Colonic mucosa (tissue), 4 donors: ENCODE results near the gene NVL. TPM values are rescaled to one million over a fixed set of nuclear protein-coding genes. Genes with fewer than 3 reads are reported as not detected.

Source experiments
- DNase-seq: peaks from one replicate; pipeline ENCODE4 v3.0.0-alpha.2; 2020
- H3K27ac ChIP-seq: fragments of 200-600 bp; one replicate; pipeline ENCODE4 v1.8.0; 2021
- H3K27me3 ChIP-seq: fragments of 200-600 bp; one replicate; pipeline ENCODE4 v1.8.0; 2021
- H3K36me3 ChIP-seq: fragments of 200-600 bp; one replicate; pipeline ENCODE4 v1.8.0; 2021
- H3K4me1 ChIP-seq: fragments of 200-600 bp; one replicate; pipeline ENCODE4 v1.8.0; 2021; ENCODE audit warnings: mild to moderate bottlenecking
- H3K4me3 ChIP-seq: fragments of 200-600 bp; one replicate; pipeline ENCODE4 v1.8.0; 2021
- H3K9ac ChIP-seq, 2 donors: one replicate each; pipeline ENCODE4 v1.7.0; 2013; ENCODE audit warnings: control low read depth in 2 of 2, low read depth in 2 of 2, low read length in 2 of 2
- H3K9me3 ChIP-seq: fragments of 200-600 bp; one replicate; pipeline ENCODE4 v1.8.0; 2021
- intact Hi-C: fragments of 100-400 bp; cut with DNase I; formaldehyde crosslinking; loops from one replicate; pipeline ENCODE4 v1.14.1; 2022
- total RNA-seq, 2 donors: library from RNA; stranded (reverse); fragmentation: NEBNext Ultra II Directional in 1 of 2; extraction: Animal tissue kit (Norgen Biotek cat#: 25700) in 1 of 2; gene quantifications; one replicate each; pipeline ENCODE4 v1.2.1, GENCODE V29; 2021
- TF ChIP-seq, protein P1 (sequence below): fragments of 200-600 bp; IDR thresholded peaks from one replicate; pipeline ENCODE4 v1.8.0; 2022; ENCODE audit warnings: antibody characterized with exemption, mild to moderate bottlenecking
- donor health status: healthy.
- donor health status: DM: no; HTN: no; CAD: no.
- donor health status: DM: no; HTN: no; CAD: no.

NVL gene
- total RNA-seq, 2 donors from 2014 or later = 39.4 to 51.5 TPM

GRCh38 chr1:224219612-224220059 is 110.3 kb downstream of the NVL start:
- H3K4me3 ChIP-seq = no peak overlapping the region
- intact Hi-C loops = no loop called here
- DNase-seq = no peak
- H3K9me3 ChIP-seq = no peaks in the 10 kb centered on the region
- TF ChIP-seq, protein P1, sequence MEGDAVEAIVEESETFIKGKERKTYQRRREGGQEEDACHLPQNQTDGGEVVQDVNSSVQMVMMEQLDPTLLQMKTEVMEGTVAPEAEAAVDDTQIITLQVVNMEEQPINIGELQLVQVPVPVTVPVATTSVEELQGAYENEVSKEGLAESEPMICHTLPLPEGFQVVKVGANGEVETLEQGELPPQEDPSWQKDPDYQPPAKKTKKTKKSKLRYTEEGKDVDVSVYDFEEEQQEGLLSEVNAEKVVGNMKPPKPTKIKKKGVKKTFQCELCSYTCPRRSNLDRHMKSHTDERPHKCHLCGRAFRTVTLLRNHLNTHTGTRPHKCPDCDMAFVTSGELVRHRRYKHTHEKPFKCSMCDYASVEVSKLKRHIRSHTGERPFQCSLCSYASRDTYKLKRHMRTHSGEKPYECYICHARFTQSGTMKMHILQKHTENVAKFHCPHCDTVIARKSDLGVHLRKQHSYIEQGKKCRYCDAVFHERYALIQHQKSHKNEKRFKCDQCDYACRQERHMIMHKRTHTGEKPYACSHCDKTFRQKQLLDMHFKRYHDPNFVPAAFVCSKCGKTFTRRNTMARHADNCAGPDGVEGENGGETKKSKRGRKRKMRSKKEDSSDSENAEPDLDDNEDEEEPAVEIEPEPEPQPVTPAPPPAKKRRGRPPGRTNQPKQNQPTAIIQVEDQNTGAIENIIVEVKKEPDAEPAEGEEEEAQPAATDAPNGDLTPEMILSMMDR = no peak
- no peaks in the 10 kb centered on the region for H3K27me3 ChIP-seq
- H3K9ac ChIP-seq = no peak overlapping the region
- H3K27ac ChIP-seq = no peak overlapping the region
- no peaks in the 10 kb centered on the region for H3K4me1 ChIP-seq
- H3K36me3 ChIP-seq = no peaks in the 10 kb centered on the region

- Histone ChIP-seq H3K27ac (no peak overlapping the region), H3K36me3 (no peaks in the 10 kb centered on the region), H3K4me3 (no peak overlapping the region), H3K9me3 (no peaks in the 10 kb centered on the region), H3K4me1 (no peaks in the 10 kb centered on the region), H3K9ac (no peak overlapping the region), H3K27me3 (no peaks in the 10 kb centered on the region)
- intact Hi-C loops = no loop called here
- no peak for DNase-seq
- TF ChIP-seq, protein P1 = no peak
Observed at GRCh38 chr1:224219011-224219611, 110.9 kb downstream of the NVL start.

GRCh38 chr1:224217655-224218623 is 112.0 kb downstream of the NVL start:
- TF ChIP-seq, protein P1 = no peak
- Histone ChIP-seq H3K27me3 (no peaks in the 10 kb centered on the region), H3K9me3 (no peaks in the 10 kb centered on the region), H3K9ac (no peak overlapping the region), H3K27ac (no peak overlapping the region), H3K4me1 (peaks cover 1% of the 10 kb centered on the region), H3K36me3 (no peaks in the 10 kb centered on the region), H3K4me3 (no peak overlapping the region)
- intact Hi-C loops = no loop called here
- DNase-seq = no peak

GRCh38 chr1:224216382-224216781 is 113.6 kb downstream of the NVL start:
- intact Hi-C loops = no loop called here

DNA sequence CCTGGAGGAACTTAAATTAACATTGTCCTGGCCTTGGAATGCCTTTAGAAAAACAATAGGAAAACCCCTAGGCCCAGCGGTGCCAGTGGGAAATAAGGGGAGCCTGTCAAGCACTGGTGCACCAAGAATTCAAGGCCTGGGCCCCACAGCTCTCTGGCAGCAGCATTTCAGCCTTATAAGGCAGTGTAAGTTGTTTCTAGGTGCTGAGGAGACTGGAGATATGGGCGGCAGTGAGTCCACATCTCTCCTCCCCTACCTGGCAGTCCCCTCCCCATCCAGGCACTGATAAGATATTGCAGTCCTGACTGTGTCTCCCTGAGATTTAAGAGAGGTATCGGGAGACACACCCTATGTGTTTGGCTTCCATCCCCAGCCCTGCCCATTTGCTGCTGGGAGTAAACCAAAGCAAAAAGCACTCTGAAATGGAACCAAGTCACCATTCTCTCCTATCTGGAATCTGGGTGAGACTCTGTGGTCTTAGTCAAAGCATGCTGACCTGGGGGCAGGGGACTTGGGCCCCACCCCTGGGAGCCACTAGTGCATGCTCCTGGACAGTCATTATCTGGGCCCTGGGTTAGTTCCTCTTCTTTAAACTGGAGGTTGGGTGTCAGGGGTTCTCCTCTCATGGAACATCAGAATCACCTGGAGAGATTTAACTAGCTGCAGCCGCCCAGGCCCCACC is 116.4 kb downstream of the NVL start:
- no peak overlapping the region for H3K27ac ChIP-seq
- intact Hi-C loops = no loop called here

More at GRCh38 chr1:224216382-224216781, 113.6 kb downstream of the NVL start:
- no peak overlapping the region for H3K27ac ChIP-seq
- TF ChIP-seq, protein P1 = no peak
- H3K4me1 ChIP-seq = peaks cover 6% of the 10 kb centered on the region
- no peak for DNase-seq
- H3K4me3 ChIP-seq = no peak overlapping the region
- H3K27me3 ChIP-seq = no peaks in the 10 kb centered on the region
- no peaks in the 10 kb centered on the region for H3K9me3 ChIP-seq
- H3K36me3 ChIP-seq = no peaks in the 10 kb centered on the region
- no peak overlapping the region for H3K9ac ChIP-seq

More for the DNA sequence above, 116.4 kb downstream of the NVL start:
- Histone ChIP-seq H3K4me3 (no peak overlapping the region), H3K27me3 (no peaks in the 10 kb centered on the region), H3K36me3 (no peaks in the 10 kb centered on the region), H3K9me3 (no peaks in the 10 kb centered on the region), H3K9ac (no peak overlapping the region), H3K4me1 (peaks cover 7% of the 10 kb centered on the region)
- TF ChIP-seq, protein P1 = no peak
- peak; percentile 72 for DNase-seq
